HG03175 (cell line): ENCODE measurements around the gene TMEM259.

Experiments
- ATAC-seq: cut with Tn5 transposase; IDR thresholded peaks from one replicate; pipeline ENCODE4 v1.9.1; 2021; ENCODE audit warnings: mild to moderate bottlenecking, moderate library complexity; ENCODE audit not compliant: unreplicated experiment

The TMEM259 gene

DNA sequence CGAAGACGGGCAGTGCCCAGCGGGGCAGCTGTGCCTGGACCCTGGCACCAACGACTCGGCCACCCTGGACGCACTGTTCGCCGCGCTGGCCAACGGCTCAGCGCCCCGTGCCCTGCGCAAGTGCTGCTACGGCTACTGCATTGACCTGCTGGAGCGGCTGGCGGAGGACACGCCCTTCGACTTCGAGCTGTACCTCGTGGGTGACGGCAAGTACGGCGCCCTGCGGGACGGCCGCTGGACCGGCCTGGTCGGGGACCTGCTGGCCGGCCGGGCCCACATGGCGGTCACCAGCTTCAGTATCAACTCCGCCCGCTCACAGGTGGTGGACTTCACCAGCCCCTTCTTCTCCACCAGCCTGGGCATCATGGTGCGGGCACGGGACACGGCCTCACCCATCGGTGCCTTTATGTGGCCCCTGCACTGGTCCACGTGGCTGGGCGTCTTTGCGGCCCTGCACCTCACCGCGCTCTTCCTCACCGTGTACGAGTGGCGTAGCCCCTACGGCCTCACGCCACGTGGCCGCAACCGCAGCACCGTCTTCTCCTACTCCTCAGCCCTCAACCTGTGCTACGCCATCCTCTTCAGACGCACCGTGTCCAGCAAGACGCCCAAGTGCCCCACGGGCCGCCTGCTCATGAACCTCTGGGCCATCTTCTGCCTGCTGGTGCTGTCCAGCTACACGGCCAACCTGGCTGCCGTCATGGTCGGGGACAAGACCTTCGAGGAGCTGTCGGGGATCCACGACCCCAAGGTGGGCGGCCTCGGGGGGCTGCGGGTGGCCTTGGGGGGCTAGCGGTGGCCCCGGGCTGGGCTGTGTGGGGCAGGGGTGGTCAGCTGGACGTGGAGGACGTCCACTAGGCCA lies 15.9 kb downstream of the TMEM259 start:
- ATAC-seq: no peak

DNA sequence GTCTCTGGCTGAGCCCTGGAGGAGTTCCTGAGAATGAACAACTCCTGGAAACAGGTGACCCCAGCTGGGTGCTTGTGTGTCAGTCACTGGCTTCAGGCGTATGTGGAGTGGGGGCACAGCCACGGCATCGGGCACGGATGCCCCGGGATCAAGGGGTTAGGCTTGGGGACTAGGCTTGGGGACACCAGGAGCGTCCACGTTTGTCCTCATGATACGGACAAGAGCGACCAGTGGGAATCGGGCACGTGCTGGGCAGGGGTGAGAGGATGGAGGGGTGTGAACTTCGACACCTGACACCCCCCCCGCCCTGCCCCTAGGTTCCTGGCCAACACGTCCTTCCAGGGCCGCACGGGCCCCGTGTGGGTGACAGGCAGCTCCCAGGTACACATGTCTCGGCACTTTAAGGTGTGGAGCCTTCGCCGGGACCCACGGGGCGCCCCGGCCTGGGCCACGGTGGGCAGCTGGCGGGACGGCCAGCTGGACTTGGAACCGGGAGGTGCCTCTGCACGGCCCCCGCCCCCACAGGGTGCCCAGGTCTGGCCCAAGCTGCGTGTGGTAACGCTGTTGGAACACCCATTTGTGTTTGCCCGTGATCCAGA lies 16.6 kb downstream of the TMEM259 start:
- no peak for ATAC-seq

DNA sequence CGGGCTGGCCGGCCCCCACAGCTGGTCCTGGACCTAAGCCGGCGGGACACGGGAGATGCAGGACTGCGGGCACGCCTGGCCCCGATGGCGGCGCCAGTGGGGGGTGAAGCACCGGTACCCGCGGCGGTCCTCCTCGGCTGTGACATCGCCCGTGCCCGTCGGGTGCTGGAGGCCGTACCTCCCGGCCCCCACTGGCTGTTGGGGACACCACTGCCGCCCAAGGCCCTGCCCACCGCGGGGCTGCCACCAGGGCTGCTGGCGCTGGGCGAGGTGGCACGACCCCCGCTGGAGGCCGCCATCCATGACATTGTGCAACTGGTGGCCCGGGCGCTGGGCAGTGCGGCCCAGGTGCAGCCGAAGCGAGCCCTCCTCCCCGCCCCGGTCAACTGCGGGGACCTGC lies 17.6 kb downstream of the TMEM259 start:
- ATAC-seq: no peak

DNA sequence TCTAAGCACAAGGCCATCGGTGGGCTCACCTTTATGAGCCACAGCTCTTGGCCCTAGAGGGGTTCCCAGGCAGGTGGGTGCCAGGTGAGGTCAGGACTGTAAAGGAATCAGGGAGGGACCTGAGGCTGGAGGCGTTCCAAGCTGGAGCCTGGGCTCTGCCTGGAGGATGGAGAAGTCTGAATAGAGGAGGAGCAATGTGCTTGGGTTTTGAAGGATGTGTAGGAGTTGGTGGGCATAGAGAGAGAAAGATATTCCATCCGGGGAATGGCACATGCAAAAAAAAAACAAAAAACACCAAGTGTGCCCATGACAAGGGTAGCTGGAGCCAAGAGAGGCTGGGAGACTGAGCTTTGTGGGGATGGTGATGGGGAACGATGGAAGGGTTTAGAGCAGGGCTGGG lies 18.3 kb downstream of the TMEM259 start:
- ATAC-seq: no peak

DNA sequence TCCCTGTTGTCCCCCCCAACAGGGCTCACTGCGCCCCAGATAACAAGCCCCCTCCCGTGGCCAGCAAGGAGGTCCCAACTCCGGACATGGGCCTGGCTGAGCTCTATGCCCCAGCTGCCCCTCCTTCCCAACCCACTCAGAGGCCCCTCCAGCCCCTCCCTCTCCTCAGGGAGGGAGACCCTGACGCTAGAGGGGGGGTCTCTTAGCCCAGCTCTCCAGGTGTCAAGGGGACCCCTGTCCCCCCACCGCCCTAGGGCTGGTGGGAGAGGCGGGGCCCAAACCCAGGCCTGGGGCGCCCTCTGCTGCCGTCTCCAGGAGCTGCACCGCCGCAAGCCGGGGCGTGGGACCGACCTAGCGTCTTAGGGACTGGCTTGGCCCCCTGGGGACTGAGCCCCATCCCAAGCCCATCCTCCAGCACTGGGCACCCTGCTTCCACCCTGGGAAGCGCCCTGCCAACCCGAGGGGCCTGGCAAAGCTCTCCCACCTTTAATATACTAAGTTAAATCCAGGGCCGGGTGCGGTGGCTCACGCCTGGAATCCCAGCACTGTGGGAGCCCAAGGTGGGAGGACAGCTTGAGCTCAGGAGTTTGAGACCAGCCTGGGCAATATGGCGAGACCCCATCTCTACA lies 19.3 kb downstream of the TMEM259 start:
- ATAC-seq: no peak

DNA sequence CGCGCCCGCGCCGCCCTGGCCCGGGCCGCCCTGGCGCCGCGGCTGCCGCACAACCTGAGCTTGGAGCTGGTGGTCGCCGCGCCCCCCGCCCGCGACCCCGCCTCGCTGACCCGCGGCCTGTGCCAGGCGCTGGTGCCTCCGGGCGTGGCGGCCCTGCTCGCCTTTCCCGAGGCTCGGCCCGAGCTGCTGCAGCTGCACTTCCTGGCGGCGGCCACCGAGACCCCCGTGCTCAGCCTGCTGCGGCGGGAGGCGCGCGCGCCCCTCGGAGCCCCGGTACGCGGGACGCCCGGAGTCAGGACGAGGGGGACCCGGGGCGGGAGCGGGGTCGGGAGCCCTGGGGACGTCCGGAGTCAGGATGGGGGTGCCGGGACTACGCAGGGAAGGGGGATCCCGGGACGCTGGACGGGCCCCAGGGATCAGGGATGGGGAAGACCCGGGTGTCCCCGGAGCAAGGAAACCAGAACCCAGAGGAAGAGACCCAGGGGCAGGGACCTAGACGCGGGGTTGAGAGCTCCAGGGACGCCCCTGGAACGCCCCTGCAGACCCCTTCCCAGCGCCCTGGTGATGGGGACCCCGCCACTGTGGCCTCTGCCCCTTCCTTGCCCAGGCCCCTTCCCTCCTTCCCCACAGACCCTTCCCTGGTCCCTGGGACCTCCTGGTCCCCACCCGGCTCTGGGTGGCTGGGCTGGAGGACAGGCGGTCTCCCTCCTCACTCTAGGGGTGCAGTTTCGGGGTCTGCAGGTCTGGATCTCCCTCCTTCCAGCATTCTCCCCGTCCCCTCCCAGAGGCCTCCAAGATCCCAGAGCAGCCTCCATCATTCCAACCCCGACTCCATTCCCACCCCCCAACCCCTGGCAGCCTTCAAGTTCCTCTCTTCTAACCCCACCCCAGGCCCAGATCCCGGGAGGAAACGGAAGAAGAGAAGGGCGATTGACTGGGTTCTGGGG lies 20.1 kb downstream of the TMEM259 start:
- ATAC-seq: no peak

DNA sequence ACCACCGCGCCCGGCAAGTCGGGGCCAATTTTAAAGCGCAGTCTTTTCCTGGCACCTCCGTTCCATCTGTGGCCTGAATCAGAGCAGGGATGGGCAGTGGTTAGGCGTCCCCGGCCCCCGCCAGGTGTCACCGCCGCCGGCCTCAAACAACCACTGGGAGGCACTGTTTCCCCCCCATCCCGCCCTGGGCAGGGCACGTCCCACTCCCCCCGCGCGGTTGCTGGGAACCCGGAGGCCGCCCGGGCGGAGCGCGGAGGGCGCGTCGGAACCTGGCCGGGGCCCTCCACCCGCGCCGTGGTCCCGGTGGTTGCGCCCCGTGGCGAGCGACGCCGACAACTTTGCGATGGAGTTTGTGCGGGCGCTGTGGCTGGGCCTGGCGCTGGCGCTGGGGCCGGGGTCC lies 20.8 kb downstream of the TMEM259 start, which contains the start of gene GRIN3B:
TSS of gene GRIN3B (plus strand) at position 325 of the 400 bp plus-strand sequence. CDS start at position 344, 19 bp downstream.
- ATAC-seq: no peak

DNA sequence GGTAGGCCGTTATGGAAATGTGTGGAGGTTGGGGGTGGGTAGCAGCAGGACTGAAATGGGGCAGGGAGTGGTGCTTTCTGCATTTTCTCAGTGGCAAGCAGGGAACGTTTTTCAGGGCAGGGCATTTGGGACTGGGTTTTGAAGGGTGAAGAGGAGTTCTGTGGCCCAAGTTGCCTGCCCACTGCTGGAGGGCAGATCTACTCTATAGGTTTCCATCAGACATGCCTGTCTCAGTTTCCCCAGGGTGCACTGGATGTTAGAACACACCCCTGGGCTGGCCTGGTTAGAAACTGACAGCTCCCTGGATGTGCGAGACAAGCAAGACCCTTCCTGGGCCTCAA lies 21.6 kb downstream of the TMEM259 start:
- no peak for ATAC-seq

DNA sequence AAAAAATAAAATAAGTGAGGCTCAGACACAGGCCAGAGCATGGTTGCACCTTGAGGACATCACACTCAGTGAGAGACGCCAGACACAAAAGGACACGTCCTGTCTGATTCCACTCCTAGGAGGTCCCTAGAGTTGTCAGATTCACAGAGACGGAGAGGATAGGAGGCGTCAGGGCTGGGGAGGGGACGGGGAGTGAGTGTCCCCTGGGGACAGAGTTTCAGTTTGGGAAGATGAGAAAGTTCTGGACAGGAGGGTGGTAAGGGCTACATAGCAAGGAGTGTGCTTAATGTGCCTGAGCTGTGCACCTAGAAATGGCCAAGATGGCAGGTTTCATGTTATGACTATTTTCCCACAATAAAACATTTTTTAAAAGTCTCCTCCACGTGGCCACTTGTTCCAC lies 22.9 kb downstream of the TMEM259 start:
- no peak for ATAC-seq

DNA sequence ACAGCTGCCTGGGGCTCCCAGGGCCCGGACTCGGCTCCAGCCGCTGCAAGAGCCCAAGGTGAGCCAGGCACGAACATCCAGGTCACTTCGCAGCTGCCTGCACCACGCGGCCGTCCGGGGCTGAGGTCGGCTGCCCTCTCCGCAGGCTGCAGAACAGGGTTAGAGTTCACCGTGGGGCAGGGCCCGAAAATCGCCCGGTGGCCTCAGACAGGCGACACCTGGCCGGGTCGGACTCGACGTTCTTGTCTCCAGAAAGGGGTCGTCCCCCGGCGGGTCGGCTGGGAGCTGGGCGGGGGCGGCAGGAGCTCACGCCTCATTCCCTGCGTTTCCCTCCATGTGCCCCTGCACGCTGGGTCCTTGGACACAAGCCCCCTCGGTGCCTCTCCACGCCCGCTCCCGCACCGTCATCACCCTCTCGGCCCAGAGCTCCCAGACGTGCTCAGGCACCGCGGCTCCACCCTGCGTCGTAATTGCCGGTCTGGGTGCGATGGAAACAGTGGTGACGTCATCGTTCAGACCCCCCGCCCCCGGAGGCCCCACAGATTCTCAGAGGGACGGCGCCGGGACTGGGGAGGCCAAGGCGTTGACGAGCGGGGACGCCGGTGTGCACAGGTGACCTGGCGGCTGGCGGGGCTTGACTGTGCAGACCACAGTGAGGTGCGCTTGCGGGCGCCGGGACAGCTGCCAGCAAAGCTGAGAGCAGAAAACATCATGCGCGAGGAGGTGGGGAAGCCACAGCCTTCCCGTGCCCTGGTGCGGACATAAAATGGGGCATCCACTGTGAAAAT lies 24.7 kb downstream of the TMEM259 start:
- no peak for ATAC-seq

DNA sequence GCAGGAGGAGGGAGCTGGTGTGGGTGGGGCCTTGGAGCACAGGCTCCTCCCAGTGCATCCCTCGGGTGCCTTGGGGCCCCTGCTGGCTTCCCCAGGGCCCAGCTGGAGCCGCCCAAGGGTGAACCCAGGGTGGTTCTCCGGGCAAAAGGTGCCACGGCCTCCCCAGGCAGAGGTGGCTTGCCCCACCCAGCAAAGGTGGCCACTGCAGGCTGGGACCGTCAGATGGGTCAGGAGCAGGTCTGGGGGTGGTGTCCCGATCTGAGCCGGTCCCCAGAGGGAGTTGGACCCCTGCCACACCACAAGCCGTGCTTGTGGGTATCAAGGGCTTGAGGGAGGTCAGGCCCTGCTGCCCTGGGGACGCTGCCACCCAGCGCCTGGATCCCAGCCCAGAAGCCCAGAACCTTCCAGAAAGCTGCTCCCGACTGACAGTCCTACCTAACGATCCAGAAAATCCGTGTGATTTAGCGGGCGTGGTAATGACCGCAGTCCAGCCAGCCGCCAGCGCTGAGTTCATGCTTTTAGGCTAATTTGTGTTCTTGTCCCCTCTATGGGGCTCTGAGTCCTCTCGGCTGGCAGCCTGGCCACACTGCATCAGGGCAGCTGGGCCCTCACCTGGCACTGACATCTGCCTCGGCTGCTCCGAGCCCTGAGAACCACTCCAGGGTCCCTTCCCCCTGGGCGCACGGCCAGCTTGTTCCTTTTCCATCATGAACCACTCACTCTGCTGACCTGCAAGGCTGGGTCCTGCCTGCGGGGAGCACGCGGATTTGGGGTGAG lies 25.7 kb downstream of the TMEM259 start:
- no peak for ATAC-seq

DNA sequence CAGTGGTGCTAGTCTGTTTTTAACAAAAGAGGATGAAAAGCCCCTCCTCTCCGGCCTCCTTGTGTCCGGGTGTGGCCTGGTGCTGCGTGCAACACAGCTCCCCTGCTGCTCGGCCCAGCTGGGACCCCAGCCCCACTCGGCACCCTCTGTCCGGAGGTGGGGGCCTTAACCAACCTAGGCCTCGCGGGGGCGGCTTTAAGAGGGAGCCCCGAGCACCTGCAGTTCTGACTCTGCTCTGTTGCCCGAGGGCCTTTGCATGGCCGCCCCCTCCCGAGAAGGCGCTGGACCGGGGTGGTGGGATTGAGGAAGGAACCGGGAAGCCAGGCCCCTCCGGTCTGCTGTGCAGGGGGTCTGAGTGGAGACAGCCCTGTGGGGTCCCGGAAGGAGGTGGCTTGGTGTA lies 26.4 kb downstream of the TMEM259 start:
- ATAC-seq: no peak

DNA sequence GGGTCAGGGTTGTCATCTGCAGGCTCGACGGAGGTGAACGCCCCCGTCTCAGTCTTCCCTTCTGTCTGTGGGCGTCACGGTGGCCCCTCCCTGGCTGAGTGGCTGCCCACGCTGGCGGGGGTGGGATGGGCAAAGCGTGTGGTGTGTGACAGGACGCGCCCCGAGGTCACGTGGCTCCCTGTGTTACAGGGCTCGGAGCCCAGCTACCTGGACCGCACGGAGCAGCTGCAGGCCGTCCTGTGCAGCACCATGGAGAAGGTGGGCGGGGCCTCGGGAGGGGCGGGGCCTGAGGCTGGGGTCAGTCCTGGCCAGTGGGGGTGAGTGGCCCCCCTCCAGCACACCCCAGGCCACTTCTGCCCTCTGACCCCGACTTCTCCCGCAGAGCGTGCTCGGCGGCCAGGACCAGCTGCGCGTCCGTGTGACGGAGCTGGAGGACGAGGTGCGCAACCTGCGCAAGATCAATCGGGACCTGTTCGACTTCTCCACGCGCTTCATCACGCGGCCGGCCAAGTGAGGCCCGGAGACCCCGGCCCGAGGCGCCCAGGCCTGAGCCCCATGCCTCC lies 27.0 kb downstream of the TMEM259 start:
- ATAC-seq: no peak

DNA sequence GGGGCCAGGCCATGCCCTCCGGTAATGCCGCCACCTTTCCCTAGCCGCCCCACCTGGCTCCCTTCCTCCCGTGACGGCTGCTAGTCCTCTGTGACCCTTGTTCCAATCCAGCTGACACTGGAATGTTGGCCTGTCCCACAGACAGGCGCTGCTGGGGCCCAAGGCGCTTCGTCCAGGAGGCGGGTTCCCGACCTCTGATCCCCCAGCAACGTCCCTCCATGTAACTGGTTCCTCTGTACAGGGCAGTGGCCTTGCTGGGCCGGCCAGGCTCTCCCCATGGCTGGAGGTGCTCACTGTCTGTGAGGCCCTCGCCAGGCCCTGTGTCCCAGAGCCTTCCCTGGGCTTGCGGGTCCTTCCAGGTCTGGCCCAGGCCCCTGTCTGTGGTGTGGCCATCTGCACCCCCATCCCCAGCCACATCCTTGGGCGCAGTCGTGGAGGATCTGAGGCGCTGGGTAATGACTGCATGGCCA lies 27.5 kb downstream of the TMEM259 start:
- ATAC-seq: no peak

DNA sequence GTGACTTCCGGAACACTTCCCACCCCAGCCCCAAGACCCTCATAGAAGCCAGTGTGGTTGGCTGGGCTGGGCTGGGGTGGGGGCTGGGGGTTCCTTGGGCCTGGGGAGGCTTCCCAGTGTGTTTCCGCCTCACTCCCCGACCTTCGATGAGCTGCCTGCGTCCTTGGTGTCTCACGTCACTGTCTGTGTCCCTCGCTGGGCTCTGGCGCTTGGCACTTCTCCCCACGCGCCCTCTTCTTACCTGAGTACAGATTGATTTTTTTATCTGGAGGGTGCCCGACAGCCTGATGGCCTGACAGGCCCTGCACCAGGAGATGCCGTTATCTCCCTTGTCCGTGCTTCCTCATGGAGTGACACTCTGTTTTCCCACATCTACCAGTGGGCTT lies 28.3 kb downstream of the TMEM259 start:
- ATAC-seq: no peak

DNA sequence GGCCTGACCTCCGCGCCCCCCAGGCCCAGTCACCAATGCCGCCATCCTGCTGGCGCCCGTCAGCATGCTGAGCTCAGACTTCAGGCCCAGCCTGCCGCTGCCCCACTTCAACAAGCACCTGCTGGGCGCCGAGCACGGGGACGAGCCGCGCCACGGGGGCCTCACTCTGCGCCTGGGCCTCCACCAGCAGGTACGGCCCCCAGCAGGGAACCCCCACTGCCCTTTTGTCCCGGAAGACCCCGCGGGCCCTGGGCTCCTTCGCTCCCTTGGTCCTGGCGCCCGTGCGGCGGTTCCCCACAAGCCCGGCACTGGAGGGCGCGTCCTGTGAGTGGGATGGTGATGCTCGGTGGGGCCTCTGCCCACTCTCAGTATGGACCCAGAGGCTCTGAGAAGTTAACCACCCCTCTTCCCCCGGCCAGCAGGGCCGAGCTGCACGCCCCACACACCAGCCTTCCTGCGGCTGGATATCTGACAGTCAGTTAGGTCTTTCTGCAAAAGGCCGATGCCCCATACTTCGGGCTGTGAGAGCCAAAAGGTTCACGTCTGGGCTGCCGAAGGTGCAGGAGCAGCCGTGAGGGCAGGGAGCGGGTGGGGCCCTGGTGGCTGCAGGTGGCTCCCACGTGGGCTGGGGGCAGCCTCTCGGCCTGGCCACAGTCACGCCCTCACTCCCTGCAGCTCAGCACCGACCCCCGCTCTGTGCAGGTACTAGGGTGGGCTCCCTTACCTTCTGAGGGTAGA lies 28.8 kb downstream of the TMEM259 start:
- ATAC-seq: no peak

DNA sequence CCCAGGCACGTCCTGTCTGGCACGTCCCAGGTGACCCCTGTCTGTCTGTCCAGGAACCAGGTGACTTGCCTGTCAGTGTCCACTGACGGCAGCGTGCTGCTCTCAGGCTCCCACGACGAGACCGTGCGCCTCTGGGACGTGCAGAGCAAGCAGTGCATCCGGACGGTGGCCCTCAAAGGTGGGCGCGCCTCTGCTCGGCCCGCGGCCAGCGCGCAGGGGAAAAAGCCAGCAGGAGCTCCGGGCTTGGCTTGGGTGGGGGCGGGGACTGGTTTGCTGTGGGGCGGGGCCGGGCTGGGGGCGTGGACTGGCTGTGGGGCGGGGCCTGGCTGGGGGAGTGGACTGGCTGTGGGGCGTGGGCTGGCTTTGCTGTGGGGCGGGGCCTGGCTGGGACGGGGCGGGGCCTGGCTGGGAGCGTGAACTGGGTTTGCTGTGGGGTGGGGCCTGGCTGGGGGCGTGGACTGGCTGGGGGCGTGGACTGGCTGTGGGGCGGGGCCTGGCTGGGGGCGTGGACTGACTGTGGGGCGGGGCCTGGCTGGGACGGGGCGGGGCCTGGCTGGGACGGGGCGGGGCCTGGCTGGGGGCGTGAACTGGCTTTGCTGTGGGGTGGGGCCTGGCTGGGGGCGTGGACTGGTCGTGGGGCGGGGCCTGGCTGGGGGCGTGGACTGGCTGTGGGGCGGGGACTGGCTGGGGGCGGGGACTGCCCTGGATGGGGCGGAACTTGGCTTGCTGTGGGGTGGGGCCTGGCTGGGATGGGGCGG lies 29.6 kb downstream of the TMEM259 start:
- no peak for ATAC-seq

DNA sequence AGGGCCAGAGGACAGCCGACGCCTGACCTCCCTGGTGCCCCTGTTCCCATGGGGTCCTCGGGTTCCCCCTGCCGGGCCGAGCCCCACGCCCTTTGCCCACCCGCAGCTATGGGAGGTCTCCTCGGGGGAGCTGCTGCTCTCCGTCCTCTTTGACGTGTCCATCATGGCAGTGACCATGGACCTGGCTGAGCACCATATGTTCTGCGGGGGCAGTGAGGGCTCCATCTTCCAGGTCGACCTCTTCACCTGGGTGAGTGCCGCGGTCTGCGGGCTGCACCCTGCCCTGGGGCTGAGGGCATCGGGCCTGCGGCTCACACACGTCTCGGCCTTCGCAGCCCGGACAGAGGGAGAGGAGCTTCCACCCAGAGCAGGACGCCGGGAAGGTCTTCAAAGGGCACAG lies 30.2 kb downstream of the TMEM259 start:
- no peak for ATAC-seq
